IMR-90 (cell line): ENCODE results near the gene CCDC134. TPM values are rescaled to one million over a fixed set of nuclear protein-coding genes. Genes with fewer than 3 reads are reported as not detected.
A peak's percentile ranks its signal among the peaks of the same experiment; 100 is the strongest.

Source experiments
- ATAC-seq: fragments of 200-7000 bp; cut with Tn5 transposase; 2 replicates; pipeline ENCODE4 v1.9.1; 2020; ENCODE audit warnings: low read depth, mild to moderate bottlenecking, moderate library complexity
- BruUV-seq: library from RNA; stranded (reverse); fragments of 400-500 nt; replicated peaks from 2 replicates; lab custom pipeline; 2021; lab: Mats Ljungman, UMichigan
- CTCF ChIA-PET: fragments of 300-600 bp; formaldehyde crosslinking; extraction: SDS; loops from one replicate; lab custom pipeline; 2021; ENCODE audit warnings: antibody characterized with exemption; lab: Yijun Ruan, JAX
- POLR2A ChIA-PET: fragments of 300-600 bp; sonication (Branson Sonifier 250); formaldehyde crosslinking; loops from one replicate; lab custom pipeline; 2022; ENCODE audit warnings: antibody characterized with exemption; ENCODE audit not compliant: unreplicated experiment; lab: Charles Lee
- DNase-seq: peaks from one replicate; pipeline ENCODE4 v3.0.0; 2013
- H2AFZ ChIP-seq: replicated peaks from 2 replicates; pipeline ENCODE3; 2013; ENCODE audit warnings: low read length, mild to moderate bottlenecking; ENCODE audit not compliant: poor library complexity
- H2AK5ac ChIP-seq: 2 replicates; pipeline ENCODE4 v1.6.1; 2013; ENCODE audit warnings: low read depth, low read length, inconsistent platforms
- H2AK9ac ChIP-seq: replicated peaks from 2 replicates; pipeline ENCODE3; 2013; ENCODE audit warnings: mild to moderate bottlenecking, low read depth, low read length, moderate library complexity; ENCODE audit not compliant: poor library complexity
- H2BK120ac ChIP-seq: 2 replicates; pipeline ENCODE4 v1.6.1; 2013; ENCODE audit warnings: low read depth, low read length, inconsistent platforms
- H2BK15ac ChIP-seq: 3 replicates; pipeline ENCODE4 v1.6.1; 2013; ENCODE audit warnings: low read depth, low read length, inconsistent platforms
- H2BK20ac ChIP-seq: 2 replicates; pipeline ENCODE4 v1.6.1; 2013; ENCODE audit warnings: low read depth, mild to moderate bottlenecking, inconsistent platforms, low read length, moderate library complexity
- H2BK5ac ChIP-seq: 2 replicates; pipeline ENCODE4 v1.6.1; 2013; ENCODE audit warnings: mild to moderate bottlenecking, low read depth, low read length, inconsistent platforms; ENCODE audit not compliant: poor library complexity, severe bottlenecking
- H3K14ac ChIP-seq: replicated peaks from 2 replicates; pipeline ENCODE4 v1.6.1; 2013; ENCODE audit warnings: low read depth, low read length, inconsistent platforms
- H3K18ac ChIP-seq: 2 replicates; pipeline ENCODE4 v1.6.1; 2013; ENCODE audit warnings: low read depth, low read length, control low read depth
- H3K23ac ChIP-seq: 2 replicates; pipeline ENCODE4 v1.6.1; 2013; ENCODE audit warnings: low read depth, low read length, inconsistent platforms
- H3K27ac ChIP-seq: 2 replicates; pipeline ENCODE4 v1.5.1; 2013; ENCODE audit warnings: mild to moderate bottlenecking, control low read depth, low read length; ENCODE audit not compliant: insufficient read depth
- H3K27me3 ChIP-seq: 2 replicates; pipeline ENCODE4 v1.6.1; 2013; ENCODE audit warnings: low read length; ENCODE audit not compliant: control insufficient read depth, insufficient read depth
- H3K36me3 ChIP-seq: 2 replicates; pipeline ENCODE4 v1.6.1; 2013; ENCODE audit warnings: low read length, mixed read lengths; ENCODE audit not compliant: control insufficient read depth, insufficient read depth
- H3K4ac ChIP-seq: 2 replicates; pipeline ENCODE4 v1.6.1; 2013; ENCODE audit warnings: low read depth, low read length, inconsistent platforms
- H3K4me1 ChIP-seq: 2 replicates; pipeline ENCODE4 v1.6.1; 2013; ENCODE audit warnings: low read length, mixed read lengths; ENCODE audit not compliant: control insufficient read depth, insufficient read depth
- H3K4me2 ChIP-seq: 2 replicates; pipeline ENCODE4 v1.6.1; 2013; ENCODE audit warnings: low read depth, mild to moderate bottlenecking, control low read depth, low read length, moderate library complexity
- H3K4me3 ChIP-seq: 2 replicates; pipeline ENCODE4 v1.5.1; 2013; ENCODE audit warnings: low read depth, mild to moderate bottlenecking, control low read depth, low read length, moderate library complexity; ENCODE audit not compliant: insufficient read depth
- H3K56ac ChIP-seq: 2 replicates; pipeline ENCODE4 v1.6.1; 2013; ENCODE audit warnings: low read length, inconsistent platforms; ENCODE audit not compliant: insufficient read depth; ENCODE audit errors: extremely low read depth
- H3K79me1 ChIP-seq, 2 experiments: 2 replicates each; pipeline ENCODE4 v1.6.1; 2013; ENCODE audit warnings: low read length in 2 of 2, inconsistent platforms in 1 of 2, low read depth in 1 of 2
- H3K9ac ChIP-seq: 2 replicates; pipeline ENCODE4 v1.6.1; 2013; ENCODE audit warnings: low read depth, low read length, control low read depth
- H3K9me1 ChIP-seq: 2 replicates; pipeline ENCODE4 v1.6.1; 2013; ENCODE audit warnings: low read length, inconsistent platforms; ENCODE audit not compliant: insufficient read depth
- H3K9me3 ChIP-seq: 2 replicates; pipeline ENCODE4 v1.6.1; 2013; ENCODE audit warnings: low read length; ENCODE audit not compliant: control insufficient read depth, insufficient read depth
- H4K20me1 ChIP-seq: 2 replicates; pipeline ENCODE4 v1.6.1; 2013; ENCODE audit warnings: low read length, inconsistent platforms; ENCODE audit not compliant: insufficient read depth
- H4K5ac ChIP-seq: 2 replicates; pipeline ENCODE4 v1.6.1; 2013; ENCODE audit warnings: mild to moderate bottlenecking, low read depth, low read length, control low read depth
- H4K8ac ChIP-seq, 2 experiments: 2 replicates each; pipeline ENCODE4 v1.6.1; 2013; ENCODE audit warnings: low read depth in 2 of 2, low read length in 2 of 2, control low read depth in 1 of 2, inconsistent platforms in 1 of 2
- H4K91ac ChIP-seq: 2 replicates; pipeline ENCODE4 v1.6.1; 2013; ENCODE audit warnings: low read depth, low read length, inconsistent platforms; ENCODE audit not compliant: insufficient read depth
- MAFK ChIP-seq: IDR thresholded peaks from 2 replicates; pipeline ENCODE4 v1.6.1; 2012; ENCODE audit warnings: low read depth, low read length, improper control_type of control experiment
- WGBS, 2 experiments: methylation state at CpG; one replicate each; pipeline versions ENCODE4 v1.1.5 to v1.1.7; 2013; ENCODE audit warnings: missing lambda C conversion rate in 2 of 2; ENCODE audit not compliant: insufficient read length in 1 of 2; ENCODE audit errors: extremely low coverage in 2 of 2; 5-methylcytosine and 5-hydroxymethylcytosine counted together
- dilution Hi-C: fragments of 300-500 bp; cut with HindIII; formaldehyde crosslinking; loops from one replicate; pipeline ENCODE4 v1.14.3; 2018; ENCODE audit warnings: low sequenced_read_pairs; ENCODE audit not compliant: unreplicated experiment
- in situ Hi-C: fragments of 300-500 bp; cut with MboI; formaldehyde crosslinking; loops from 3 replicates; pipeline ENCODE4 v1.14.3; 2019; ENCODE audit warnings: low sequenced_read_pairs, inconsistent platforms, mixed read lengths
- intact Hi-C: fragments of 100-400 bp; cut with micrococcal nuclease; formaldehyde crosslinking; loops from 2 replicates; pipeline ENCODE4 v1.10.0; 2022
- polyA plus RNA-seq, 3 experiments: library from polyadenylated mRNA; depleted of rRNA; stranded (reverse); fragments of >200 nt; gene quantifications; 2 replicates each; pipeline ENCODE4 v1.2.3, GENCODE V29; 2012; ENCODE audit warnings: low replicate concordance in 1 of 3
- total RNA-seq: library from RNA; depleted of rRNA; stranded (reverse); fragments of >200 nt; gene quantifications from 2 replicates; pipeline ENCODE4 v1.2.3, GENCODE V29; 2012
- TF ChIP-seq, protein P1 (sequence below): fragments of 150-350 bp; IDR thresholded peaks from 2 replicates; pipeline ENCODE4 v1.6.1; 2017; ENCODE audit warnings: mild to moderate bottlenecking, antibody characterized with exemption, low read length, low read depth

The CCDC134 gene
- total and polyA plus RNA-seq, 2 of the 4 experiments (the other 2 are of a cell fraction): 5.1 to 7.0 TPM

DNA sequence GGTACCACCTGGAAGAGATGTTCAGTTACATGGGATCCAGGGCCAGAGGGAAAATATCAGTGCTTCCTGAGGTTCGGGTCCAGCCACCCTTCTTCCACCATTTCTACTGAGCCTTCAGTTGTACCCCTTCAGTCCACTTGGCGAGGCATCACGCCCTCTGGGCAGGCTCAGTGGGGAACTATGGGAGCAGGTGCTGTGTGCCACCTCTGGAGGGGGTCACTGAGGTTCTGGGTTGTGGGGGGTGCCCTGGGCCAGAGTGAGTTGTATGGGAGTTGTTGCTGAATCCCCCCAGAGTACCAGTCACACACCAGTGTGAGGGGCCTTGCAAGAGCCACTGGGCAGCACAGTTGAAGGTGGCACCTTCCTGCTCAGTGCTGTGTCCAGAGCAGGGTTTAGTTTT is 29.7 kb downstream of the CCDC134 start:
- H4K5ac ChIP-seq: no peak overlapping the region
- H4K20me1 ChIP-seq: peaks cover 6% of the 10 kb centered on the region; the same call in 1 of the 2 replicates
- H4K8ac ChIP-seq: no peak overlapping the region
- H2BK5ac ChIP-seq: no peak overlapping the region
- no peak overlapping the region for H2AK5ac ChIP-seq
- H3K36me3 ChIP-seq: no peaks in the 10 kb centered on the region
- no peaks in the 10 kb centered on the region; the same call in 1 of the 2 replicates for H3K9me1 ChIP-seq
- no peak overlapping the region for H2AK9ac ChIP-seq
- no peak overlapping the region for H2BK120ac ChIP-seq
- H3K56ac ChIP-seq: no peak overlapping the region
- H2BK15ac ChIP-seq: no peak overlapping the region
- TF ChIP-seq MAFK: no peak
- TF ChIP-seq, protein P1, sequence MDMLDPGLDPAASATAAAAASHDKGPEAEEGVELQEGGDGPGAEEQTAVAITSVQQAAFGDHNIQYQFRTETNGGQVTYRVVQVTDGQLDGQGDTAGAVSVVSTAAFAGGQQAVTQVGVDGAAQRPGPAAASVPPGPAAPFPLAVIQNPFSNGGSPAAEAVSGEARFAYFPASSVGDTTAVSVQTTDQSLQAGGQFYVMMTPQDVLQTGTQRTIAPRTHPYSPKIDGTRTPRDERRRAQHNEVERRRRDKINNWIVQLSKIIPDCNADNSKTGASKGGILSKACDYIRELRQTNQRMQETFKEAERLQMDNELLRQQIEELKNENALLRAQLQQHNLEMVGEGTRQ: no peak
- H3K79me1 ChIP-seq: peaks cover 5 to 21% of the 10 kb centered on the region in 2 experiments; a peak in 3 of 4 replicates
- ChIA-PET CTCF (no interaction called here), POLR2A (no interaction called here)
- H3K27ac ChIP-seq: no peak overlapping the region
- no peak overlapping the region for H3K23ac ChIP-seq
- intact Hi-C loops (no loop called here), in situ Hi-C loops (no loop called here), dilution Hi-C loops (no loop called here)
- DNase-seq (no peak), ATAC-seq (no peak)
- H3K14ac ChIP-seq: no peak overlapping the region
- BruUV-seq: no TSS peak
- no CpG with 5 or more reads among the region's 3 CpGs for WGBS, 2 experiments
- H3K18ac ChIP-seq: no peak overlapping the region
- peaks cover 18% of the 10 kb centered on the region for H3K4me1 ChIP-seq
- no peak overlapping the region for H2AFZ ChIP-seq
- no peaks in the 10 kb centered on the region for H3K9me3 ChIP-seq
- no peak overlapping the region for H3K4me3 ChIP-seq
- H3K4ac ChIP-seq: peak overlapping the region; percentile 5; the same call in 1 of the 2 replicates
- H3K9ac ChIP-seq: no peak overlapping the region
- no peak overlapping the region for H3K4me2 ChIP-seq
- H2BK20ac ChIP-seq: no peak overlapping the region
- no peak overlapping the region for H4K91ac ChIP-seq
- H3K27me3 ChIP-seq: no peaks in the 10 kb centered on the region
